ENCODE measurements around the gene ADAMTSL2. TPM values are rescaled to one million over a fixed set of nuclear protein-coding genes. Genes with fewer than 3 reads are reported as not detected.
A peak's percentile ranks its signal among the peaks of the same experiment; 100 is the strongest.

Gene ADAMTSL2
- total RNA-seq, 2 experiments from 2014 or later, result 0.05 to 0.07 TPM

DNA sequence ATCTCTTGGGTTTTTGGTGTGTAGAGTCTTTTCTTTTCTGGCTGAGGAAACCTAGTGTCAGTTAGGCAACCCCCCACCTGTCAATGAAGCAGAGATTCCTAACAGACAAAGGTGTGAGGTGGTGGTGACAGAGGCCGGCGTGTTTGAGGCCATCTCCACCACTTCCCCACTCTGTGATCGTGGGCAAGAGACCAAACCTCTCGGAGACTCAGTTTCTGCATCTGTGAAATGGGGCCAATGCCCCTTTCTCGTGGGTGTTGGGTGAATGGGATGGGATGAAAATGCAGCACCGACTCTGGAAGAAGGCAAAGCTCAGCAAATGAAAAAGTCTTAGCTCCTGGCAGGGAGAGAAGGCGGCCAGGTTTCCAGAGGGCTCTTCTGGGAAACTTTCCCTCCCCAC is 73.9 kb downstream of the ADAMTSL2 start:
- ChIA-PET CTCF (no interaction called here), POLR2A (no interaction called here)
- H3K27ac Mint-ChIP-seq, result no peak overlapping the region
- peaks cover 42% of the 10 kb centered on the region for H3K27me3 Mint-ChIP-seq
- intact Hi-C loops (cut with micrococcal nuclease), result no loop called here
- DNase-seq, result no peak
- H3K9me3 Mint-ChIP-seq, result no peaks in the 10 kb centered on the region
- H3K4me1 Mint-ChIP-seq (ENCODE audit: low read depth), result no peaks in the 10 kb centered on the region
- H3K36me3 Mint-ChIP-seq, result no peaks in the 10 kb centered on the region
- no peak overlapping the region for H3K4me3 Mint-ChIP-seq

DNA sequence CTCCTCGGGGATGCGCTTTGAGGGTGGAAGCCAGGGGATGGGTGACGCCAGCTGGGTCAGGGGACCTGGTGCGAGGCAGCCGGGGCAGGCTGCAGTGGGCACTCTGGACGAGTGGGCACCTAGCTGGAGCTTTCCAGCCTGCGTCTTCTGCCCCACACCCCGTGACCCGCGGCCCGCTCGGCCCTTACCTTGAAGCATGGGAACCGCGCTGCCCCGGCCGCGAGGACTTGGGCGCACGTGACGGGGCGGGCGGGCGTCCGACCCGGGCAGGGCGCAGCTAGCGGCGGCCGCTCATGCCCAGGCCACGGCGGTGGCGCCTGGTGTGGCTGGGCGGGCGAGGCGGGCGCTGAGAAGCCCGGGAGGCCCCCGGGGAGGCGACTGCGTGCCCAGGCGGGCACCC is 74.4 kb downstream of the ADAMTSL2 start:
- DNase-seq, result no peak
- Mint-ChIP-seq H3K27me3 (peaks cover 42% of the 10 kb centered on the region), H3K4me1 (ENCODE audit: low read depth) (no peaks in the 10 kb centered on the region), H3K36me3 (no peaks in the 10 kb centered on the region), H3K4me3 (no peak overlapping the region), H3K9me3 (no peaks in the 10 kb centered on the region), H3K27ac (no peak overlapping the region)
- CTCF ChIA-PET, result interaction anchor here (1.0 kb wide), 1 partner anchor 15 kb away, joined by 3 read pairs; no protein-coding TSS in a partner anchor
- POLR2A ChIA-PET, result no interaction called here
- intact Hi-C loops (cut with micrococcal nuclease), result no loop called here

DNA sequence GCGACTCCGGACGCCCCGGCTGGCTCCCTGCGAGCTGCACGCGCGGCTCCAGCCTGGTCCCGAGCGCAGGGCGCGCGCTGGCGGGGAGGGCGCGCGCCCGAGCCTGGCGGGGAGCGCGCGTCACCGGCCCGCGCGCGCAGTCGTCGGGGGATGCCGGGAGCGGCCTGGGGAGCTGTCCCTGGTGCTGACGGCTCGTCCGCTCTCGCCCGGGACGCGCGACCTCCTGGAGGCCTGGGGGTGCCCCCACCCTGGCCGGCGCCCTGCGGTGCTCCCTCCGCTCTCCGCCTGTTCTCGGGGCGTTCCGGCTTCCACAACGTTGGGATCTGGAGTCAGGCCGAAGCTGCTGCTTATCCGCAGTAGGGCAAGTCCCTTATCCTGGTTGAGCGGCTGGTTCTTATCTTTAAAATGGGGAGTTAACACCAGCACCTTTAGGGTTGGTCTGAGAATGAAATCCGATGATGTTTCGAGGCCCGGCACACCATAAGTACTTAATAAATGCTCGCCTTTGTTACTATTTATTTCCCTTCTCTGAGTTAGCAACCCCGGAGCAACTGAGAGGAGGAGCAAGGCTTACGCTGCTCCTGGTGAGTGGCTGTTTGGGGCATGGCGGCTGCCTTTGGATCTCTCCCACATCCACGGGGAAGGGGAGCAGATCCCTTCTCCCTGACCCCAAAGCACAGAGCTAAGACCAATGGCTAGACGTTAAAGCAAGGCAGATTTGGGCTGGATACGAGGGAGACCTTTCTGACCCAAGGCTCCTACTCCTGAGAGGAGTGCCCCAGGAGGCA is 75.0 kb downstream of the ADAMTSL2 start, which contains the start of gene FAM163B:
FAM163B (minus strand) TSS at position 79 of the 788 bp plus-strand sequence. CDS start 29,166 bp downstream, outside the sequence.
- Mint-ChIP-seq H3K27ac (no peak within 1 kb of the TSS), H3K4me1 (ENCODE audit: low read depth) (no peaks in the 10 kb centered on the region), H3K36me3 (no peaks in the 10 kb centered on the region), H3K4me3 (no peak within 1 kb of the TSS), H3K9me3 (no peaks in the 10 kb centered on the region), H3K27me3 (peaks cover 39% of the 10 kb centered on the region)
- intact Hi-C loops (cut with micrococcal nuclease), result no loop called here
- POLR2A ChIA-PET, result no interaction called here
- peak; percentile 33 for DNase-seq
- CTCF ChIA-PET, result interaction anchor here (1.0 kb wide), 1 partner anchor 16 kb away, joined by 3 read pairs; no protein-coding TSS in a partner anchor

DNA sequence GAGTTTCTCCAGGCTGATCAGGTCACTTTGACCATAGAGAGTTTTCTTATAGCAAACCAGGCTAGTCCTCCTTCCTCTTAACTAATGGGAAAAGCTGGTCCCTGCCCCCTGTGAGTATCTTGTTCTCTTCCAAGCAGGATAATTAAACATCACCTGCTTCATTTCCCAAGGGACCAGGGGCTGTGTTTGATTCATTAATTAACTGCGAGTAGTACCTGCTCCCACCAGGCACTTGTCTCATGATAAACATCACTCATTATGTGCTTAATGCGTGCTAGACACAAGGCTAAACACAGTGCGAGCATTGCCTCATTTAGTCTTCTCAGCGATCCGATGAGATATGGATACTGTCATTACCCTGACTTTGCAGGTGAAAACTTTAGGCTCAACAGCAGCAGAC is 76.3 kb downstream of the ADAMTSL2 start:
- DNase-seq, result no peak
- intact Hi-C loops (cut with micrococcal nuclease), result no loop called here

DNA sequence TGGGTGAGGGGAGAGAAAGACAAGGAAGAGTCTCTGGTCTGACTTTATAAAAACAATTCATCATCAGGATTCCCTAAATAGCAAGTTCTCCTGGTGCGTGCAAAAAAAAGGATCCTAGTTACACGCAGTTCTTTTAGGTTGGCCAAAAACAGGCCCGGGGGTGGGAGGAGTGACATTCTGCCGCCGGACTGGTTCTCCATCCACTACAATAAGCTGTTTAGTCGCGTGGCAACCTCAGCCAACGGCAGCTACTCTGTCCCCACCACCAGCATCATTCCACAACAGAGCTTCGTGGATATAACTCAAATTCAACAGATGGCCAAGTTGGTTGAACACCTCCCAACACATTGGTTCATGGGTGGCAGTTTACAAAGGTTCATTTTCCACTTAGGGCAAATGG is 77.5 kb downstream of the ADAMTSL2 start:
- ChIA-PET POLR2A (no interaction called here), CTCF (no interaction called here)
- no peaks in the 10 kb centered on the region for H3K36me3 Mint-ChIP-seq
- H3K4me3 Mint-ChIP-seq, result no peak overlapping the region
- H3K27me3 Mint-ChIP-seq, result peaks cover 33% of the 10 kb centered on the region
- no peak for DNase-seq
- no peak overlapping the region for H3K27ac Mint-ChIP-seq
- no peaks in the 10 kb centered on the region for H3K4me1 Mint-ChIP-seq (ENCODE audit: low read depth)
- intact Hi-C loops (cut with micrococcal nuclease), result no loop called here
- no peaks in the 10 kb centered on the region for H3K9me3 Mint-ChIP-seq

More for the DNA sequence above, 76.3 kb downstream of the ADAMTSL2 start:
- no peaks in the 10 kb centered on the region for H3K4me1 Mint-ChIP-seq (ENCODE audit: low read depth)
- no peak overlapping the region for H3K4me3 Mint-ChIP-seq
- H3K27ac Mint-ChIP-seq, result no peak overlapping the region
- ChIA-PET CTCF (no interaction called here), POLR2A (no interaction called here)
- H3K9me3 Mint-ChIP-seq, result no peaks in the 10 kb centered on the region
- no peaks in the 10 kb centered on the region for H3K36me3 Mint-ChIP-seq
- peaks cover 39% of the 10 kb centered on the region for H3K27me3 Mint-ChIP-seq

DNA sequence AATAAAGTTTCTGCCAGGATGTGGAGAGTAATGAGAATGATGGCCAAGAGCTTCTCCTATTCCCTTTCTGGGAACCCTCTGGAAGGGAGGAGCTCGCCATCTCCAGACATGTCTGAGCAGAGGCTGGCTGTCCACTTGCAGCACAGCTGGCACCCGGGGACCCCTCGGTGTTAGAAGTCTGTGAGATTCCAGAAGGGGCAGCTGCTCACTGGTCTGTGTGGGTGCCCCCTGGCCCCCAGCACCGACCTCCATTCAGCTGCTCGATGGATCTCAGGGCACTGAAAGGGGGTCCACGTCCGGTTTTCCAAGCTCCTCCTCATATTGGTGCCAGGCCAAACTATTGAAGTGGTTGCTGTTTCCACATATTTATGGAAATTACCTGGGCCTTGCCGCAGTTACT is 78.3 kb downstream of the ADAMTSL2 start:
- ChIA-PET CTCF (interaction anchor here (1.0 kb wide), 1 partner anchor 23 kb away, joined by 3 read pairs; no protein-coding TSS in a partner anchor), POLR2A (no interaction called here)
- H3K27ac Mint-ChIP-seq, result no peak overlapping the region
- intact Hi-C loops (cut with micrococcal nuclease), result no loop called here
- H3K4me3 Mint-ChIP-seq, result no peak overlapping the region
- no peaks in the 10 kb centered on the region for H3K36me3 Mint-ChIP-seq
- no peak for DNase-seq
- H3K9me3 Mint-ChIP-seq, result no peaks in the 10 kb centered on the region
- H3K4me1 Mint-ChIP-seq (ENCODE audit: low read depth), result no peaks in the 10 kb centered on the region
- H3K27me3 Mint-ChIP-seq, result peaks cover 27% of the 10 kb centered on the region

DNA sequence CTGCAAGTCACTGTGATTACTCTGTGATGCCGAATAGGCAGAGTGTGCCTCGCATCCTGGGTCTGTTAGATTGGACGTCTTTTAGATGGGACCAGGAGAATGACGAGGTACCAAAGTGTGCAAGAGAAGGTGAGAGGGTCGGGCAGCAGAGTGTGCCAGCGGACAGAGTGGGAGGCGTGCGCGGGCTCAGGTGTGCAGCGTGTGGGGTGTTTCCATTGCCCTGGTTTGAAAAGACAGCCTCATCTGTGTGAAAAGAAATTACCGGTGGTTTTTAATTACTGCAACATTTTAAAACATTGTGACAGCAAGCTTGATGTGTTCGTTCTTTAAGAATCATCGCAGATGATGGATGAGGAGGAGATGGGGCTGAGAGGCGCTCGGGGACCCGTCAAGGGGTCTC is 78.9 kb downstream of the ADAMTSL2 start:
- CTCF ChIA-PET, result interaction anchor here (1.0 kb wide), 1 partner anchor 24 kb away, joined by 3 read pairs; no protein-coding TSS in a partner anchor
- Mint-ChIP-seq H3K9me3 (no peaks in the 10 kb centered on the region), H3K27ac (no peak overlapping the region)

DNA sequence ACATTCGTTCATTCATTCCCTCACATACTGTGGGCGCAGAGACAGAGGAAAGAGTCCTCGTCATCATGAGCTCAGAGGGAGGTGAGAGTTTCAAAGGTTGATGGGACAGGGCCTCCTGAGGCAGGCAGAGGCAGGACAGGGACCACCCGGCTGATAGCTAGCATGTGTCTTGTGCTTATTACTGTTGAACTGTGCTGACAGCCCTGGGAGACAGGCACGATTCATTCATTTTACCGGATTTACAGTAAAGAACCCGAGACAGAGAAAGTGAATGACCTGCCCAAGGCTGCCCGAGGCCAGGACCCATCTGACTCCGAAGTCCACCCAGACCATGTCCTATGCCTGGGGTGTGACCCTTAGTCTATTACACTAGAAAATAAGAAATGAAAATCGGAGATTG is 79.6 kb downstream of the ADAMTSL2 start:
- ChIA-PET CTCF (no interaction called here), POLR2A (no interaction called here)
- no peaks in the 10 kb centered on the region for H3K9me3 Mint-ChIP-seq
- no peaks in the 10 kb centered on the region for H3K36me3 Mint-ChIP-seq
- H3K4me1 Mint-ChIP-seq (ENCODE audit: low read depth), result no peaks in the 10 kb centered on the region
- H3K4me3 Mint-ChIP-seq, result no peak overlapping the region
- H3K27me3 Mint-ChIP-seq, result peaks cover 19% of the 10 kb centered on the region
- intact Hi-C loops (cut with micrococcal nuclease), result no loop called here
- no peak for DNase-seq
- no peak overlapping the region for H3K27ac Mint-ChIP-seq

More for the DNA sequence above, 78.9 kb downstream of the ADAMTSL2 start:
- POLR2A ChIA-PET, result no interaction called here
- Mint-ChIP-seq H3K4me1 (ENCODE audit: low read depth) (no peaks in the 10 kb centered on the region), H3K36me3 (no peaks in the 10 kb centered on the region), H3K4me3 (no peak overlapping the region), H3K27me3 (peaks cover 20% of the 10 kb centered on the region)
- intact Hi-C loops (cut with micrococcal nuclease), result no loop called here
- no peak for DNase-seq

DNA sequence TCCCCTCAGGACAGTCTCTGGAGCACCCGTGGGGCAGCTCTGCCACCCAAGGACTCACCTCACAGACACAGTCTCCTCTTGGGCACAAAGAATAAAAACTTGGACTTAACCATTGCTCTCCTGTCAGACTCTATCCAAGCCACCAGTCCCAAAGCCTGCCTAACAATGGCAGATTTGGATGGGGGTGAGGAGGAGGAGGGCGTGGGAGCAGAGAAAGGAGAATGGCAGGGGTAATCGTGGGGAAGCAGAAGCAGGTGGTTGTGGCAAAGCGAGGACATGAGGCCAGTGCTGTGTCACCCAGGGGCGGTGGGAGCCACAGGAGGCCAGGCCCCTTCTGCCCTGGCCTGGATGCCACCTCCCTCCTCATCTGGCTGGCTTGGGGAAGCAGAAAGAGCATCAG is 80.2 kb downstream of the ADAMTSL2 start:
- peaks cover 16% of the 10 kb centered on the region for H3K27me3 Mint-ChIP-seq
- no peaks in the 10 kb centered on the region for H3K9me3 Mint-ChIP-seq
- H3K36me3 Mint-ChIP-seq, result no peaks in the 10 kb centered on the region
- H3K27ac Mint-ChIP-seq, result no peak overlapping the region
- intact Hi-C loops (cut with micrococcal nuclease), result no loop called here
- H3K4me1 Mint-ChIP-seq (ENCODE audit: low read depth), result peaks cover 3% of the 10 kb centered on the region
- H3K4me3 Mint-ChIP-seq, result no peak overlapping the region
- DNase-seq, result no peak
- ChIA-PET CTCF (no interaction called here), POLR2A (no interaction called here)

DNA sequence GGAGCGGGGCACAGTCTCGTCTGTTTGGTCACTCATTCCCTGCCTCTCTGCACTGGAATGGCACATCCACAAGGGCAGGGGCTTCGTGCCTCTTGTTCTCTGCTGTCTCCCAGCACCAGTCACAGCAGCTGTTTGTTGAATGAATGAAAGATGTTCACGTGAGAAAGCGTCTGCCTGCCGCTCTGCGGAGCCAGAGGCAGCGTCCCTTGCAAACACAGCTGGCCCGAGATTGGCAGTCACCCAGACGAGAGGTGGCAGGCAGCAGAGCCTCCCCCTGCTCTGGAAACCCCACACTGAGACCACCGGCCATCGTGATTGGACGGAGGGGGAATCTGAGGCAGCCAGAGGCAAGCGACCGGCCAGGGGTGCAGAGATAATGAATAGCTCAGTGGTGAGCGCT is 80.7 kb downstream of the ADAMTSL2 start:
- DNase-seq, result no peak
- no peaks in the 10 kb centered on the region for H3K9me3 Mint-ChIP-seq
- H3K4me1 Mint-ChIP-seq (ENCODE audit: low read depth), result peaks cover 8% of the 10 kb centered on the region
- ChIA-PET CTCF (no interaction called here), POLR2A (no interaction called here)
- no peak overlapping the region for H3K27ac Mint-ChIP-seq
- H3K36me3 Mint-ChIP-seq, result no peaks in the 10 kb centered on the region
- peaks cover 12% of the 10 kb centered on the region for H3K27me3 Mint-ChIP-seq
- intact Hi-C loops (cut with micrococcal nuclease), result no loop called here
- no peak overlapping the region for H3K4me3 Mint-ChIP-seq

DNA sequence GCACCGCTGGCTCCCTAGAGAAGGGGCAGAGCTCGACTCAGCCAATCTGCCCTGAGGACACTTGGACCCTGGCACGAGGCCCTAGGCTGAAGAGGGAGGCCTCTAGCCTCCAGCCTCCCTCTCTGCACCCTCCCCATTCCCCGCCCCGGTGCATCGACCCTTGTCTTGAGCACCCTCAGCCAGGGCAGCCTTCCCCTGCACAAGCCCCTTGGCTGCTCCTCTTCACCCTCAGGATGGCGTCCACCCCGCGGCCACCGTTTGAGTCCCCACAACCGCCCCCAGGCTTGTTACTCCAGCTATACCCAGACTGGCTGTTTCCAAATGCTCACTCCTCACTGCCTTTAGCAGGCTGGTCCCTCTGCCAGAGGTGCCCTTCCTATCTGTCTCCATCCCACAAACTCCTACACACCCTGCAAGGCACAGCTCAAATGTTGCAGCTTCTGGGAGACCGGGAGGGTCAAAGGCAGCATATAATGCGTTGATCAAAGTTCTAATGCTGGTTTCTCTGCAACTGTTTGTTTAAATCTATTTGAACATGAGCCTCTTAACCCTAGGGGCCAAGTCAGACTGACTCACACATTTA is 81.2 kb downstream of the ADAMTSL2 start:
- no peak for DNase-seq
- Mint-ChIP-seq H3K27me3 (peaks cover 7% of the 10 kb centered on the region), H3K9me3 (no peaks in the 10 kb centered on the region), H3K4me3 (no peak overlapping the region), H3K4me1 (ENCODE audit: low read depth) (peaks cover 11% of the 10 kb centered on the region), H3K36me3 (no peaks in the 10 kb centered on the region), H3K27ac (no peak overlapping the region)
- ChIA-PET CTCF (no interaction called here), POLR2A (no interaction called here)
- intact Hi-C loops (cut with micrococcal nuclease), result no loop called here

DNA sequence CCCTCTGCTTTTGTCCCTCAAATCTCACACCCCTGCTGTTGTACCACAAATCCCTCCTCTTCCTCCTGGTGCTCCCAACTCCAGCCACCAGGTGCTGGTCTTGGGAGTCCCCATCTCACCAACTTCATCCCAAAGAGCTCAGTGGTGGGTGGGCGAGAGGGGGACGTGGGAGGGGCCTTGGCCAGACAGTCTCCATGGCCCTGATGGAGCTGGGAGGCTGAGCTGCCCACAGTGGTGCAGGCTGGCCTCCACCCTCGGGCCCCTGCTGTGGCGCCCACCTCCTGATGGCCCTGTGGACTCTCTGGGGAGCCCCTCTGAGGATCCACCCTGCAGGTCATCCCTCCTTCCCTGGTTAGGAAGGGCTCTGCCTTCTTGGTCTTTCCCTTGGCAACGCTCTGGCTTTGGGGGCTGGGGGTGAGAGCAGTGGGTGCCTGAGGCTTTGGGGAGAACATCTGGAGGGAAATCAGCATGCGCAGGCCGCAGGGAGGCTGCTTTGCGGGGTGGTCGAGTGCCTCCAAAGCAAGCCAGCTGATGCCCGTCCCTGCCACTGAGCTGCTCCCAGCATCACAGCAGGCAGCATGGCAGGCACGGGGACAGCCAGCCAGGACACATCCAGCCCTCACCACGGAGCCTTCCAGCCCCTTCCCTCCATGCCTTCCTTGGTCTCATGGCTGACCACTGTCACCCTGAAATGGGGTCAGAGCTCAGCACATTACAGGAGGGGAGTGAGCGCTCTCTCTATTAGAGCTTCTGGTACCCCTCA is 82.3 kb downstream of the ADAMTSL2 start:
- intact Hi-C loops (cut with micrococcal nuclease), result no loop called here
- Mint-ChIP-seq H3K4me1 (ENCODE audit: low read depth) (peaks cover 19% of the 10 kb centered on the region), H3K27me3 (peaks cover 7% of the 10 kb centered on the region), H3K27ac (no peak overlapping the region), H3K9me3 (no peaks in the 10 kb centered on the region), H3K4me3 (no peak overlapping the region), H3K36me3 (no peaks in the 10 kb centered on the region)
- no peak for DNase-seq
- POLR2A ChIA-PET, result no interaction called here
- CTCF ChIA-PET, result no interaction called here

Measured in activated CD4-positive, alpha-beta memory T cell treated with anti-CD3 and anti-CD28 coated beads for 36 hours (primary cell).